ENCODE results near the gene JADE2. TPM values are rescaled to one million over a fixed set of nuclear protein-coding genes. Genes with fewer than 3 reads are reported as not detected.

The JADE2 gene
- polyA plus RNA-seq, 3 donors = 2.1 to 10.2 (median 3.1) TPM

DNA sequence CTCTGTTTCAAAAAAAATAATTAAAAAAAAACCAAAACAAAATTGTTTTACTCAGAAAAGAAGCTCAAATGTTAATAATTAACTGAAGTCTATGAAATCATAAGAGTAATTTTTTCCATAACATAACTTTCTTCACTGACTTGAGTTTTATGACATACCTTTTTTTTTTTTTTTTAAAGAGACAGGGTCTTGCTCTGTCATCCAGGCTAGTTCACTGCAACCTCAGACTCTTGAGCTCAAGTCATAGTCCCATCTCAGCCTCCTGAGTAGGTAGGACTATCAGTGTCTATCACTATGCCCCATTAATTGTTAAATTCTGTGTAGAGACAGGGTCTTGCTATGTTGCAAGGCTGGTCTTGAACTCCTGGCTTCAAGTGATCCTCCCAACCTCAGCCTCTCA lies 85.3 kb downstream of the JADE2 start:
- Histone ChIP-seq H3K9ac (ENCODE audit: insufficient read depth, low read length, poor library complexity, severe bottlenecking) (no peak overlapping the region), H3K27ac (ENCODE audit: low read depth in 1 of 2, low read length in 2 of 2) (no peak overlapping the region), H3K9me3 (replicated peaks in 1 of 2; ENCODE audit: control insufficient read depth in 1 of 2, insufficient read depth in 1 of 2, low read length in 2 of 2) (no peaks in the 10 kb centered on the region), H3K4me2 (replicated peaks; ENCODE audit: extremely low read depth, low read length, poor library complexity, severe bottlenecking) (no peak overlapping the region), H3K36me3 (replicated peaks in 1 of 2; ENCODE audit: control insufficient read depth in 1 of 2, insufficient read depth in 2 of 2, low read length in 2 of 2) (peaks cover 83 to 90% of the 10 kb centered on the region in 2 donors), H3K4me3 (replicated peaks in 1 of 3; ENCODE audit: low read depth in 2 of 3, low read length in 3 of 3) (no peak overlapping the region), H3K79me2 (ENCODE audit: insufficient read depth, low read length) (no peaks in the 10 kb centered on the region), H3K4me1 (ENCODE audit: control insufficient read depth in 1 of 2, insufficient read depth in 2 of 2, low read length in 2 of 2) (no peaks in the 10 kb centered on the region), H3K27me3 (ENCODE audit: control insufficient read depth in 2 of 2, insufficient read depth in 2 of 2, low read length in 2 of 2) (no peaks in the 10 kb centered on the region), H4K20me1 (ENCODE audit: insufficient read depth, low read length) (no peaks in the 10 kb centered on the region), H2AFZ (ENCODE audit: insufficient read depth, low read depth, low read length, poor library complexity, severe bottlenecking) (no peak overlapping the region)
- H3K27ac Mint-ChIP-seq = no peak overlapping the region
- H3K4me3 Mint-ChIP-seq = no peak overlapping the region
- no peaks in the 10 kb centered on the region for H3K27me3 Mint-ChIP-seq (ENCODE audit: low read depth in 3 of 3)
- H3K4me1 Mint-ChIP-seq = no peaks in the 10 kb centered on the region
- H3K36me3 Mint-ChIP-seq = peaks cover 75 to 98% of the 10 kb centered on the region in 2 donors
- DNase-seq = no peak
- TF ChIP-seq, protein P1, sequence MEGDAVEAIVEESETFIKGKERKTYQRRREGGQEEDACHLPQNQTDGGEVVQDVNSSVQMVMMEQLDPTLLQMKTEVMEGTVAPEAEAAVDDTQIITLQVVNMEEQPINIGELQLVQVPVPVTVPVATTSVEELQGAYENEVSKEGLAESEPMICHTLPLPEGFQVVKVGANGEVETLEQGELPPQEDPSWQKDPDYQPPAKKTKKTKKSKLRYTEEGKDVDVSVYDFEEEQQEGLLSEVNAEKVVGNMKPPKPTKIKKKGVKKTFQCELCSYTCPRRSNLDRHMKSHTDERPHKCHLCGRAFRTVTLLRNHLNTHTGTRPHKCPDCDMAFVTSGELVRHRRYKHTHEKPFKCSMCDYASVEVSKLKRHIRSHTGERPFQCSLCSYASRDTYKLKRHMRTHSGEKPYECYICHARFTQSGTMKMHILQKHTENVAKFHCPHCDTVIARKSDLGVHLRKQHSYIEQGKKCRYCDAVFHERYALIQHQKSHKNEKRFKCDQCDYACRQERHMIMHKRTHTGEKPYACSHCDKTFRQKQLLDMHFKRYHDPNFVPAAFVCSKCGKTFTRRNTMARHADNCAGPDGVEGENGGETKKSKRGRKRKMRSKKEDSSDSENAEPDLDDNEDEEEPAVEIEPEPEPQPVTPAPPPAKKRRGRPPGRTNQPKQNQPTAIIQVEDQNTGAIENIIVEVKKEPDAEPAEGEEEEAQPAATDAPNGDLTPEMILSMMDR (IDR thresholded peaks at IDR 0.05) = no peak
- H3K9me3 Mint-ChIP-seq = no peaks in the 10 kb centered on the region
- intact Hi-C loops (cut with micrococcal nuclease) = loop anchor here in 1 of 2 donors (10.0 kb wide), 1 partner anchor 84 kb away; no protein-coding TSS in a partner anchor

DNA sequence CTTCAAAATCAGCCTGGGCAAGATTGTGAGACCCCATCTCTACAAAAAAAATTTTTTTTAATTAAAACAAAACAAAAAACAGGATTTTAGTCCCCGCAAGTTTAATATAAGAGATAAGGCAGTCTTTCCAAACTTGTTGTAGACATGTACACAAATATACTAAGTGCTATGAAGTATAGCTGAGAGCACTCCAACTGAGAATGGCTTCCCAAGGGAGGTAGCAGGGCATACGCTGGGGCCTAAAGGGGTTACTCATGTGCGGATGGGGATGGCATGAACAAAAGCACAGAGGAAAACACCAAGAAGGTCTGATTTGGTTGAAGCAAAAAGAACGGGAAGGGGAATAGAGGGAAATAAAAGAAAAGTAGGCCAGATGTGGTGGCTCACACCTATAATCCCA lies 86.0 kb downstream of the JADE2 start:
- intact Hi-C loops (cut with micrococcal nuclease) = loop anchor here in 1 of 2 donors (10.0 kb wide), 1 partner anchor 83 kb away; no protein-coding TSS in a partner anchor
- Histone ChIP-seq H3K27me3 (ENCODE audit: control insufficient read depth in 2 of 2, insufficient read depth in 2 of 2, low read length in 2 of 2) (no peaks in the 10 kb centered on the region), H3K79me2 (ENCODE audit: insufficient read depth, low read length) (no peaks in the 10 kb centered on the region), H3K9ac (ENCODE audit: insufficient read depth, low read length, poor library complexity, severe bottlenecking) (no peak overlapping the region), H4K20me1 (ENCODE audit: insufficient read depth, low read length) (no peaks in the 10 kb centered on the region), H3K4me1 (ENCODE audit: control insufficient read depth in 1 of 2, insufficient read depth in 2 of 2, low read length in 2 of 2) (no peaks in the 10 kb centered on the region), H3K4me2 (replicated peaks; ENCODE audit: extremely low read depth, low read length, poor library complexity, severe bottlenecking) (no peak overlapping the region), H3K4me3 (replicated peaks in 1 of 3; ENCODE audit: low read depth in 2 of 3, low read length in 3 of 3) (no peak overlapping the region), H3K27ac (ENCODE audit: low read depth in 1 of 2, low read length in 2 of 2) (no peak overlapping the region), H3K9me3 (replicated peaks in 1 of 2; ENCODE audit: control insufficient read depth in 1 of 2, insufficient read depth in 1 of 2, low read length in 2 of 2) (no peaks in the 10 kb centered on the region), H2AFZ (ENCODE audit: insufficient read depth, low read depth, low read length, poor library complexity, severe bottlenecking) (no peak overlapping the region), H3K36me3 (replicated peaks in 1 of 2; ENCODE audit: control insufficient read depth in 1 of 2, insufficient read depth in 2 of 2, low read length in 2 of 2) (peaks cover 75 to 90% of the 10 kb centered on the region in 2 donors)
- TF ChIP-seq, protein P1 (IDR thresholded peaks at IDR 0.05) = no peak
- Mint-ChIP-seq H3K27ac (no peak overlapping the region), H3K36me3 (peaks cover 74 to 98% of the 10 kb centered on the region in 2 donors), H3K27me3 (ENCODE audit: low read depth in 3 of 3) (no peaks in the 10 kb centered on the region), H3K4me3 (no peak overlapping the region), H3K9me3 (no peaks in the 10 kb centered on the region), H3K4me1 (no peaks in the 10 kb centered on the region)
- 100% methylated on average over 3 of the region's 4 CpGs for WGBS (ENCODE audit: insufficient coverage)
- DNase-seq = no peak
